Hippocampal formation (tissue), 2 donors: ENCODE results near the gene COP1.
A peak's percentile ranks its signal among the peaks of the same experiment; 100 is the strongest.
"Not testable (repeated sequence)": the region's sequence is repeated elsewhere in the genome, so short reads cannot be mapped to it uniquely, and the experiment has no call there.

Experiments
- DNase-seq, 2 donors: peaks; one replicate each; lab custom pipeline; 2025; lab: John Stamatoyannopoulos, UW

The COP1 gene

DNA sequence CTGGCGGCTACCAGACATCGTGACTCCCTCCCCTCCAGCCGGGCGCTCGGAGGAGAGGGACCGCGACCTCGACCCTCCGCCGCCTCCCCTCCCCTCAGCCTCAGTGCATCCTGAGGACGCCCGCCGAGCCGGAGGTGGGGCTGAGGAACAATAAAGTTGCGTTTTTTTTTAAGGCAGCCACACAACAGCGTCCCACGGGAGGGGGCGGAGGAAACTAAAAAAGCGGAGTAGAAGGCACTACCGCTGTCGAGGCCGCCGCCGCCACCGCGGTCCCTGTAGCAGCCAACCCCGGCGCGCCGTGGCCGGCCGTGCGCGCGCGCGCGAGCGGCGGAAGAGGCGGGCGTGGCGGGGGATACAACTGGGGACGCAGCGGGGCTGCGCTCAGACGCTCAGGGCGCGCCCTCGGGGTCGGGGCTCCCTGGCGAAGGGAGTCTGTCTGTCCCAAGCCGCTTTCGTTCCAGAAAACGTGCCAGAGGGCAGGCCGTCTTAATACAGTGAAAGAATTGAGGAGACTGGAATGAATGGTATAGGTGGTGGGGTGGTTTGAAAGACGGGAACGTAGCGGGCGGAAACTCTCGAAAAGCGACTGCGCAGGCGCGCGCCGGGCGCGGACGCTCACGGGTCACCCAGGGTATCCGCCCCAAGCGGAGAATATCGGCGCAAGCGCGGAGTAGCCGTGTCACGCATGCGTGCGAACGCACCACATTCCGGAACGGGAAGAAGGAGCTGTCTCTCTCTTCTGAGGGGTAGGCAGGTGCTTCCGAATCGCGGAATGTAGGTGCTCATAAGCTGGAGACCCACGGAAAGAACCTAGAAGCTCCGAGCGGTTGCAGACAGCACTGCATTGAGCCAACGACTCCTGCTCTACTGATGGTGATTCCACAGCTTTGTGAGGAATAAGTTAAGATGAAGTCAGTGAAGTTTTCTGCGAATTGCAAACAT is at the start of gene COP1:
Gene COP1 (minus strand): TSS at position 326 of the 942 bp plus-strand sequence. CDS start 308 bp downstream, at position 18.
- peak; percentile 91 to 93 for DNase-seq

GRCh38 chr1:176252191-176252590 is 45.1 kb upstream of the COP1 start:
- no peak for DNase-seq

DNA sequence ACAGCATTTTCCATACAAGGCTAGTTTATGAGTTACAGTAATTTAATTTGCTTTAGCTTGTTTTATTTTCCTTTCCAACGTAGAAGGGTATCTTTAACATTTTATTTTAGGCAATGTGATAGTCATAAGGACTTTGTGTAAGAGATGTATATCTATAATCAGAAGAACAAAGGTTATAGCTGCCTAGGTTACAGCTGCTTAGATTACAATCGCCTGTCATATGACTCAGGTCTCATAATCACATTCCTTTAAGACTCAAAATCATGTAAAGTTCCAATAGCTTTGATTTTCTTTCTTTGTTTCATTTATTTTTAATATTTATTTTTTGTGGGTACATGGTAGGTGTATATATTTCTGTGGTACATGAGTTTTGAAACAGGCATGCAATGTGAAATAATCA is 37.8 kb upstream of the COP1 start:
- no peak for DNase-seq

DNA sequence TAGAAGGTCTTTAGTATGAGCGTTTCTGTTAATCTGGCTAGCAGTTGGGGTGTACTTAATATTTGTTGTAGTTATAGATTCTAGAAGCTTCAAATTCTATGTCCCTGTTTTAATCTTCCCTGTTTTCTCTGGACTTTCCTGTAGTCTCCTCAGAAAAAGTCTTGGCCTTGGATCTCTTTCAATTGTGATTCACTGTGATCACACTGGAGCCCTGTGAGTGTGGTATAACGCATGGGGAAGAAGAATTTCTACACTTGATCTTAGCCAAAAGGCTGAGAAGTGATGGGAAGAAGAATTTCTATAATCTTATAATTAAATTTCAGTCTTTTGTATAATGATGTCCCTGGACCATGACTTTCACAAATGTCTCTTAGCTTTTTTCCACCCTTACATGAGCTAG is 36.7 kb upstream of the COP1 start:
- no peak for DNase-seq

GRCh38 chr1:176241385-176242015 is 34.4 kb upstream of the COP1 start:
- DNase-seq: no peak

- not testable (repeated sequence) for DNase-seq
Measured at GRCh38 chr1:176233657-176234056, 26.6 kb upstream of the COP1 start.

GRCh38 chr1:176227579-176227978 is 20.5 kb upstream of the COP1 start:
- no peak for DNase-seq

- no peak for DNase-seq
Measured at GRCh38 chr1:176225911-176226310, 18.8 kb upstream of the COP1 start.

- DNase-seq: no peak
Measured at GRCh38 chr1:176225479-176225875, 18.4 kb upstream of the COP1 start.

DNA sequence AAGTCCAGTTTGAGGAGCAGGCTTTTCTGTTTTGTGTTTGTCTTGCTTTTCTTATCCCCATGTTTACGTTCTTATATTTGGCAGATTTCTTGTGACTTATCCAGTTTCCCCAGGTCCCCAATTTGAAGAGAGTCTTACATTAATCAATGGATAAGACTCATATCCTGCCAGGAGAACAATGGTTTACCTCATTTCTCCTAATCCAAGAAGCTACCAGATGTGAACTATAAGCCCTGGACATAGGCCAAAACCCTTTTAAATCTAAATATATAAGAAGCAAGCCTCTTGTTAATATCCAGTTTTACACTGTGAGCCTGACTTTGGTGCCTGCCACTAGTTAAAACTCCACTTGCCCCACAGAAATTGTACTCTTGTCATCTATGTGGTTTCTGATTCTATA is 15.1 kb upstream of the COP1 start:
- DNase-seq: no peak

DNA sequence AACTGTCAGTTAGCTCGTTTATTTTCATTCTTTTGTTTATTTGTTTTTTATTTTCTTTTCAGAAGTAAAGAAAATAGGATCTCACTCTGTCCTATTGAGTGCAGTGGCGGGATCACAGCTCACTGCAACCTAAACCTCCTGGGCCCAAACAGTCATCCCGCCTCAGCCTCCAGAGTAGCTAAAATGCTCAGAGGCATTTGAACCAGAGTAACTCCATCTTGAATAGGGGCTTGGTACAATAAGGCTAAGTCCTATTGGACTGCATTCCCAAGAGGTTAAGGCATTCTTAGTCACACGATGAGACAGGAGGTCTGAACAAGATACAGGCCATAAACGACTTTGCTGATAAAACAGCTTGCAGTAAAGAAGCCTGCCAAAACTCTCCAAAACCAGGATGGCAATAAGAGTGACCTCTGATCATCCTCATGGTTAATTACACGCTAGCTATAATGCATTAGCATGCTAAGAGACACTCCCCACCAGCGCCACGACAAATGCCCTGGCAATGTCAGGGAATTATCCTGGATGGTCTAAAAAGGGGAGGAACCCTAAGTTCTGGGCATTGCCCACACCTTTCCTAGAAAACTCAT is 13.1 kb upstream of the COP1 start:
- DNase-seq: no peak

DNA sequence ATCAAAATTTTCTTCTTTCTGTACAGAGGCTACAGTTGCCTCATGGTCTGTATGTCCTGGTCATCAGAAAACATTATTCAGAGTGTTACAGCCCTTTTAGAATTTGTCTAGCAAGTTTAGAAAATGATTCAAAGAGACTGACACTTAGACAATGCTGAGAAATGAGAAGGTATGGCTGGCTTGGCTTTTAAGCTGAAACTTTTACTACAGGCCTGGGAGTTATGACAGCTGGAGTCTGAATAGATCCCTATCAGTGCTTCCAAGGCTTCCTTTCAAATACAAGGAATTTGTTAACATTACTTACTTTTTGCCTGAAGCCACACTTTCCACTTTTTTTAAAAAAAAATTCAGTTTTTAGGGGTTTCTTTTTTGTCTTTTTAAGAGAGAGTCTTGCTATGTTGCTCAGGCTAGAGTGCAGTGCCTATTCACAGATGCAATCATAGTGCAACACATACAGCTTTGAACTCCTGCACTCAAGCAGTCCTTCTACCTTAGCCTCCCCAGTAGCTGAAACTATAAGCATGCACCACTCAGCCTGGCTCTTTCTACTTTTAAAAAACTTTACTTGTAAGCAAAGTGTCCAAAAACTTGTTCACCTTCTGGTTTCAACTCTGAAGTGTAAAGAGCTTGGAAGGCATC is 10.5 kb upstream of the COP1 start:
- DNase-seq: no peak

GRCh38 chr1:176216031-176216430 is 8.9 kb upstream of the COP1 start:
- DNase-seq: no peak

- DNase-seq: no peak
Measured at GRCh38 chr1:176211396-176212165, 4.5 kb upstream of the COP1 start.

GRCh38 chr1:176208034-176208433 is 948 bp upstream of the COP1 start:
- DNase-seq: no peak

DNA sequence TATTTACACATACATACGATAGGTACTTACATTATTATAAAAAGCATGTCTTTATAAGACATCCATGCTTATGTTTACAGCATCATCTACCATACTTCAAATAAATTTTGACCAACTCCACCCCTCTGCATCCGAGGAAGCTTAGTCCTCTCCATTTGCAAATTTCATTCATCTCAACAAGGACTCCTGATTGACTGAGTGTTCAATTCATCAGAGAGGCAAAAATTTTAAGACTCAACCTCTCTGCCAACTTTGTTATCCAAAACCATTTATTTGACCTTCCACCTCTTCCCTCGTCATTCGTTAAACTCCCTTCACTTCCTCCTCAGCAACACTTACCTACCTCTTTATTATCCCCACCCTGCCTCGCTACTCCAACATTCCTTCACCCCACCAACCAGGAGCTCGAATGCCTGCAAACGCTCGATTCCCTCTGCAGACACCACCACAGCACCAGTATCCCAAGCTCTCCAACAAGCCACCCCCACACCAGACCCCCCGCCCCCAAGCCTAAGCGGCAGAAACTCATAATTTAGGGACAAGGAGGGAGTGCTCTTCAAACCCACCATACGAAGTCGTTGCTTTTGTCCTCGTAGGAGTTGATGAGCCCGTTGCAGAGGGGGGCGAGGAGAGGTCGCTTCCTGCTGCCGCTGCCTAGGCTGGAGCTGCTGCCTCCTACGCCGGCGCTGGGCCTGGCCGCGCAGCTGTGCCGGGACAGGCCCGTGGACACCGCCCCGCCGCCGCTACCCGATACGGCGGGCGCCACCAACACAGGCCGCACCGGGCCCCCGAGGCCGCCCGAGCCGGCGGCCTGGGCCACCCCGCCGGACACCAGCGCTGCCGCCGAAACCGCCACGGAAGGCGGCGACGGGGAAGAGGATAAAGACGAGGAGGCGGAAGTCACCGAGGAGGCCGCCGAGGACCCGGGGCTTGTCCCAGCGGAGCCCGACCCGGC is 803 bp downstream of the COP1 start:
- peak in 1 of 2 donors; percentile 28 for DNase-seq

DNA sequence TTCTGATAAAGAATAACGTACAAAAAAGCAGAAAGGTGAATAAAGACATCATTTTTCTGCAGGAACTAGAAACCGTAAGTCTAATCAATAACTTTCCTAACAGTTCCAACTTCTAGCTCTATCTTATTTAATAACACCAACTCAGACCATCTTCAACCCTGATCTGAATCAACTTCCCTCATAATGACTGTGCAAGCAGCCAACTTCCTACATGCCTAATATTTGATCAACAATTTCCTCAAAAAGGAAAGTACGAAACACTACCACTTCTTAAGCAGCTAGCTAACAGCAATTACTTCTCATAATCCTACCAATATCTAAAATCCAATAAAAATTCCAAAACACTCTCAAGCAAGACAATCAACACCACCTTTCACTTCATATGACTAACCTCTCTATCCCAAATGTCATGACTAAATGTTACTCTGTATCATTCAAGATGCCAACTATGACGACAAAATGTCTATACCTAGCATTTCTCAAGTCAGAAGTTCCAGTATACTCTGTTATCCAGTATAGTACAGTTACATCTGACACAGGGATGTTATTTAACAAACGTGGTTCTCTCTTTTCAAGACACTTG is 1.7 kb downstream of the COP1 start:
- DNase-seq: no peak

GRCh38 chr1:176204655-176205054 is 2.4 kb downstream of the COP1 start:
- not testable (repeated sequence) for DNase-seq

DNA sequence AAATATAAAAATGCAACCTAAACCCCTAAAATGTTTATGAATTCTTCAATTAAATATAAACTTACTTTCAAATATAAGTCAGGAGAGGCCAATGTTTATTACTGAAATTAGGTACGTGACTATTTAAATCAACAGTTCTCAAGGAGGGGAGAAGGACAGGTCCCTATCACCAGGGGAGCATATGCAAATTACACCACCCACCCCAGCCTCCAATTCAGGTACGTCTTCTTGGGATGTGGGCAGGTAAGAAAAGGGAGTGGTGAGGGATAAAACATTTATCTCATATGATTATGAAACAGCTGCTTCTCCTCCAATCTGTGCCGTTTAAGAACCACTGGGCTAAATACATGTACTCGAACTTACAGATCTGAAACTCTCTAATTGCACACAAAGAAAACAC is 3.4 kb downstream of the COP1 start:
- DNase-seq: no peak

DNA sequence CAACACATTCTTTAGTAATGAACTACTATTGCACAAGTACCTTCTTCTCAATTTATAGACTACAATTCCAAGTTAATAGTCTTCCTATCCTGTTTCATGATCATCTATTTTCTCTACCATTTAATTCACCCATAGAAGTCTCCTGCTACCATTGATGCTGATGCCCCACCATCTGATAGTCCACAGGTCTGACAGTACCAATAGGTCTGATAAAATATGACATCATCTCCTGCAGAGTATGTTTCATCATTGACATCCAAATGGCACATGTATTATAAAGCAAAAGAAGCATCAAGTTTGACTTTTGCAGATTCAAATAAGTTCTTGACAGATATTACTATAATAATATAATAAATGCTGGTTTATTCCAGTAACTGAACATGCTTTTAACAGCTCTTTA is 5.5 kb downstream of the COP1 start:
- no peak for DNase-seq
